HL-60/S4 treated with retinoic acid at 250 ng/mL for 4 days and 3 days (cell line): ENCODE measurements around the gene UHRF1.
"Not testable (repeated sequence)": the region's sequence is repeated elsewhere in the genome, so short reads cannot be mapped to it uniquely, and the experiment has no call there.

ENCODE experiments used
- in situ Hi-C: fragments of 300-500 bp; cut with MboI; formaldehyde crosslinking; loops from 2 replicates; pipeline ENCODE4 v1.7.0; 2022; ENCODE audit warnings: low sequenced_read_pairs

Gene UHRF1

DNA sequence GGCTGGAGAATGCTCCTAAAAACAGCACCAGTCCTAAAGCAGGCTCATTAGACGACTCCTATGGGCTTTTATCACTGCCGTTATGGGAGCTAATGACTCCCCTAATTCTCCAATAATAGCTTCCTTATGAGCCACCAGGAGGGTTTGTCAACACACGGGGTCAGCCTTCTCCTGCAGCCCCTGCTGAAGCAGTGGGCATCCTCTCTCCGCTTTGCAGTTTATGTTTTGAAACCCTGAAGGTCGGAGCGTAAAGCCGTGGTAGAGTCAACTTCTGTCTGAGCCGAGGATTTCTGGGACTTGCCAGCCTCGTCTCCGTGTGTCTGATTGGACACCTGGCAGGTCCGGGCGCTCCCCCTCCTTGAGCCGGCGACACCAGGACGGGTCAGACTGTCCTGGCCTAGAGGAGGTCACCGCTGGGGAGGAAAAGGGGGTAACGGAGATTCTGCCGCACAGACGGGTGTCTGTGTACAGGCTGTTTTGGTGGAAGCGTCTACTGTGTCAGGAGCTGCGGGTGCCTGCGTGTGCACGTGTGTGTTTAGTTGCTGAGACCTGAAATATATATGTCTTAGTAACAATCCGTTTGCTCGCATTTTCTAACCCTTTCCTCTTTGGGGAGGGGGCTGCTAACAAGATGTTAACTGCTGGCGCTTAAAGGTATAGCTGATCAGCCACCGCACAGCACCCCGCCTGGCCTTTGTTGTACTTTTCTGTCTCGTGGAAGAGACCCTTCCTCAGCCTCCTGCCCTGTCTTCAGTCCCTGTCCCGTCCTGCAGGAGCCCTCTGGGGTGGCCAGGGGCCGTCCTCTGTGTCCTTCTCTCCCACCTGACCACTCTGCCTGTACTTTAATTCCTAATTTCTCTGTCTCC is 61.5 kb downstream of the UHRF1 start:
- in situ Hi-C loops = no loop called here

DNA sequence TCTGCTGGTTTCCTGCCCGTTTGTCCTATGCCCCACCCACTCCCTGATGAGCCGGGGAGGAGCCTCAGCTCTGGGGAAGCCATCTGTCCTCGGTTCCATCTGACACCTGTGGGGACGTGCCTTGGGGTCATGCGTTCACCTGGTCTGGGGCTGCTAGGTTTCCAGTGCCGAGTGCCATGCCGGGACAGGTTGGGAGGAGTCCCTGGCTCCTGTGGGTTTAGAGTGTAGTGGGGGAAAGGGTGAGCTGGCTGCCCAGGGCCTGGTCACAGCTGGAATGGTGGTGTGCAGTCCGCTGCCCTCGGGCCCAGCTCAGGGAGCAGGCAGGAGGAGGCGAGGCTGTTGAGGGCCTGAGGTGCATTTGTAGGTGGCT is 62.1 kb downstream of the UHRF1 start:
- in situ Hi-C loops = no loop called here

DNA sequence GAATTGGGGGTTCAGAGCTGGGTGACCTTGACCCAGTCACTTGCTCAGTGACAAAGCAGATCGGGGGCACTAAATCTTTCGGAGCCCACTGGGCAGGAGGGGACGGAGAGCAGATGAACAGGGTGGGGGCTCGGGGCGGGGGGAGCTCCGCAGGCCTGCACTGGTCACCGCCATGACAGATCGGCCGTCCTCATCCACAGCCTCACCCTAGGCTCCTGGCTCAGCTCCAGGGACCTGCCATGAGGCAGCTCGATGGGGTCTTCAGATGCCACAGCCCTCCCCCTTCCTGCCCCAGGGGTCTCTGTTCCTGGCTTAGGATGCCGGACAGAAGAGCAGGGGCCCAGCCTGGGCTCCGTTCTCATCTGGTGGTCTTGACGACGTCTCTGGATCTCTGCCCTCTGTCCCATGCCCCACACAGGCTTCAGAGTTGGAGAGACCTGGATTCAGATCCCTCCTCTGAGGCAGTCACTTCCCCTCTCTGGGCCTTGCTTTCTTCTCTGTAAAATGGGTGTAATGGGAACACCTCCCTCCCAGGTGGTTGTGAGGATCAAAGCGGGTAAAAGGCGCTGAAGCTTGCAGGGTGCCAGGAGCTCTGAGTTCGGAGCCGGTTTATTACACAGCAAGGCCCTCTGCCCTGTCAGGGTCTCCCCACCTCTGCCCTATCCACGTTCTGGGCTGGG is 62.7 kb downstream of the UHRF1 start:
- in situ Hi-C loops = no loop called here

DNA sequence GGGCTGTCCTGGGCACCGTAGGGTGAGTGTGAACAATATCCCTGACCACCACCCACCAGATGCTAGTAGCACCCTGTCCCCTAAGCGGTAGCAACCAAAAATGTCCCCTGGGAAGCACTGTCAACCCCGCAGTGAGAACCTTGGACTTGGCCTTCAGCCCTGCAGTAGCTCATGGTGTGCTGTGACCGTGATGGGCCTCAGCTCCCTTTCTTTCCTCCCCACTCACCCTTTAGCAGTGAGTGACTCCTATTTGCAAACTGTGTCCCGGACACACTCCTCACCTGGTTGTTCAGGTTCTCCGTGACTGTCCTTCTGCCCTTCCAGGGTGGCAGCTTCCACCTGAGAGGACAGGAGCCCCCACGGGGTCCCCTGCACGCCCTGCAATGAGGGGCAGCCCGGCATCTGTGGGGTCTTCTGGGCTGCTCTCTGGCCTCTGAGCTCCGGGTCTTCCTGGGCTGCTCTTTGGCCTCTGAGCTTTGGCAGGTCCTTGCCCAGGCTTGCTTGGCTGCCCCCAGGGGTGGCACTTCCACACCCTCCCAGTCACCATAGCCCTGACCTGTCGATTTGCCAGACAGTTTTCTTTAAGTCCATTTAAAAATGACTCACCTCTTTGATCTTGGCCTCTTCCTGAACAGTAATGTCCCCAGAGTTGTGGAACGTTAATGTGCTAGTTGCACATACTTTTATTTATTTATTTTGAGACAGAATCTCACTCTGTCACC is 63.4 kb downstream of the UHRF1 start:
- in situ Hi-C loops = no loop called here

DNA sequence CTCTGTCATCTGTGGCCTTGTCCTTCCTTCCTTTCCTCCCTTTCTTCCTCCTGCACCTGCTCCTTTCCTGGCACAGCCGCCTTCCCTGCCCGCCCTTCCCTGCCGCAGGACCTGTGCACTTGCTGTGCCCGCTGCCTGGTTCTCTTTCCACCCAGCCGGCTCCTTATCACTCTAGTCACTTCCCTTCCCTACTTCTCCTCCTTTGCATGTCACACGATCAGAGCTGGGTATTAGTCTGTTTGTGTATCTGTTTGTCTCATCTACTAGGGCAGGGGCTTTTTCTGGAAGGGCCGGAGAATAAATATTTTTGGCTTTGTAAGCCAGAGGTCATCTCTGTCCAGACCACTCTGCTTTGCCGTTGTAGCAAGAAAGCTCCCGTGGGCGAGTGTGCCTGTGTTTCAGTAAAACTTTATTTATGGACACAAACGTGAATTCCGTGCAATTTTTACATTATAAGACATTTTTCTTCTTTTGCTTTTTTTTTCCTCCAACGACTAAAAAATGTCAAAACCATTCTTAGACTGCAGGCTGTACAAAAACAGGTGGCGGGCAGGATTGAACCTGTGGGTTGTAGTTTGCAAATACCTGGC is 65.7 kb downstream of the UHRF1 start:
- in situ Hi-C loops = no loop called here

DNA sequence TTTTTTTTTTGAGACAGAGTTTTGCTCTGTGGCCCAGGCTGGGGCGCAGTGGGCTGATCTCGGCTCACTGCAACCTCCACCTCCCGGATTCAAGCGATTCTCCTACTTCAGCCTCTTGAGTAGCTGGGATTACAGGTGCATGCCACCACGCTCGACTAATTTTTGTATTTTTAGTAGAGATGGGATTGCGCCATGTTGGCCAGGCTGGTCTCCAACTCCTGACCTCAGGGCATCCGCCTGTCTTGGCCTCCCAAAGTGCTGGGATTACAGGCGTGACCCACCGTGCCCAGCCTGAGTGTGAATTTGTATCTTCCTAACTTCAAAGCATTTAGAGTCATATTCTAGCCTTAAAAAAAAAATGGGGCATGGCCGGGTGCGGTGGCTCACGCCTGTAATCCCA is 66.3 kb downstream of the UHRF1 start:
- in situ Hi-C loops = not testable (repeated sequence)

DNA sequence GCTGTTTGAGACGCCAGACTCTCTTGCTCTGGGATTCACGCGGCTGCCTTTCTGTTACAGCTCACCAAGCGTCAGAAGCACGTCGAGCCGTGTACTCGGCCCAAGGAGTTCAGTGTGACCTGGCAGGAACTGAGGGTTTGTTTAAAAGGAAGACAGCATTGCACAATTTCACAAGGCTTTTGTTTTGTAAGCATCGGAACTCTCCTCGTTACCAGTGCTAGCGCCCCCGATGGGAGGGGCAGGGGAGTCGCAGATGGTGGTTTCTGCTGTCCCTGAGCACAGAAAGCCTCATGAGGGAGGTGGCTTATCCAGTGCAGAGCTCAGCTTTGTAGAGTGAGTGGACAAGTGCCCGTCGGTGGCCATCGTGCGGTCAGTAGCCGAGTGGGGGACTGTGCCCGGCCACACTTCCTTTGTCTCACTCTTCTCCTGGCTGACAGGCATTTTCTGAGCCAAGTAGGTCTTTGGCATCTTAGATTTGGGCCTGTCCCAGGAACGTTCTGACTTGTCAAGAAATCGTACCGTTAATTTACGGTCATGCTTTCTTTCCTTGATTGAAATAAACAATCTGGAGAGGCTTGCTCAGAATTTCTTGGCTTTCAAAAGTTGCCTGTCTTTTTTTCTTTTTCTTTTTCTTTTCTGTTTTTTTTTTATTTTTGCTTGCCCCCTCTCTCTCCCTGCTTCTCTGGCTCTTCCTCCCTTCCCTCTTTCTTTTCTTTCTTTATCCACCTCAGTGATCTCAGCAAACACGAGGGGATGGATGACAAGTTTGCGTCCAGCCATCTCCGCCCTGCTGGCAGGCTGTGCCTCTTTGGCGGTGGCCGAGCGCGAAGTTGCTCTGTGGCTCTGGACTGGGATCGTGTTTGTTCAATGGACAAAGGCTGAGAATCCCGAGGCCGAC is 67.3 kb downstream of the UHRF1 start:
- in situ Hi-C loops = no loop called here

DNA sequence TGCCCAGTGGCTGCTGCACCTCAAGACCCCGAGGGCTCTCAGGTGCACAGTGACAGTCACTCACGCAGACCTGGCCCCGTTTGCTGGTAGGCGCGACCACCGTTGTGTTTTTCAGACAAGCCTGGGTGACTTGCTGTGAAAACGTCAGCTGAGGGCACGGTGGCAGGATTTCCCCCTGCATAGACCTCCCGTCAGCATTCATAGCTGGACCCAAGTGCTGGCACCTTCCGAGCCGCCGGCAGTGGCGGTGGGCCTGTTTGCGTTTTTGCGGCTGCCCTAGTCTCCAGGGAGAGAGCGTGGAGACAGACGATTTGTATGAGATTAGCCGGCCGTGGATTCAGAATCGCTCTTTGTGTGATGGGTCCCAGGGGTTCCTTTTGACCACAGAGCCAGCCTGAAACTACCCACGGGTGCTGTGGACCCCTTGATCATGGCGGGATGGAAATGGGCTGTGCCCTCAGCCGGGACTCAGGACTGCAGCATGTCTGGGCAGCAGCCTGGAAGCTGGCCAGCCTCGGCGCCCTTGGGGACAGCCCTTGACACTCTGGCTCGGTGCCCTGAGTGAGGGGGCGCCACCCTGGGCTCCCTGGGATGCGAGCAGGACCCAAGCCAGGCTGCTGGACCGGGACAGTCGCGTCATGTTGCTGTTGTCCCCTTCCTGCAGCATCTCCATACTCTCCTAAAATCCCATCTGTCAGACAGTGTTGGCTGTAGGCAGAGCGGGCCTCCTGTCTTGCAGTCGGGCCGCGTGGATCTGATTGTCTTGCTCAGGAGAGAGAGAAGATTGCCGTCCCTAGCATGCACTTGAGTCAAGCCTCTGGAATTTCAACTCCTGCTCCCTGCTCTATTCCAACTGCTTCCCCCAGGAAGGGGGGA is 68.2 kb downstream of the UHRF1 start:
- in situ Hi-C loops = no loop called here

DNA sequence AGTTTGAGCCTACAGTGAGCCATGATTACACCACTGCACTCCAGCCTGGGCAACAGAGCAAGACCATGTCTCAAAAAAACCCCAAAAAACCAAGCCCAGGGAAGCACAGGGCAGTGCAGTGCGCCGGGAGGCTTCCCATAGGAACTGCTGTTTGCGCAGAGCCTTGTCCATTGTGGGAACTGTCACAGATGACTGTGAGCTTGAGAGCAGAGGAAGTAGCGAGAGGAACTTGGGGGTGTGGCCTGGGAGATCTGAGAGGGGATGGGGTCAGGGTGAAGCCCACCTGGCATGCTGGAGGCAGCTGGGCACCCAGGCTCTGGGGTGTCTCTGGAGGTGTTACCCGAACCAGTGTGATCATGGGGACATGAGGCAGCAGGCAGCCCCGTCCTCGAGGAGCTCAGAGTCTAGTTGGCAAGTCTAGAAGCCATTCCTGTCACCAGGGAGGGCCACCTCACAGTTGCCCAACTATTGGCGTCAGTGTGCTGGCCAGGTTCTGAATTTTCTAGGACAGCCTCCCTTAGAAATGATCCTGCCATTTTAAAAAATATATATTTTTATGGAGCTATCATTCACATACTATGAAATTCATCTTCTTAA is 70.0 kb downstream of the UHRF1 start:
- in situ Hi-C loops = no loop called here

DNA sequence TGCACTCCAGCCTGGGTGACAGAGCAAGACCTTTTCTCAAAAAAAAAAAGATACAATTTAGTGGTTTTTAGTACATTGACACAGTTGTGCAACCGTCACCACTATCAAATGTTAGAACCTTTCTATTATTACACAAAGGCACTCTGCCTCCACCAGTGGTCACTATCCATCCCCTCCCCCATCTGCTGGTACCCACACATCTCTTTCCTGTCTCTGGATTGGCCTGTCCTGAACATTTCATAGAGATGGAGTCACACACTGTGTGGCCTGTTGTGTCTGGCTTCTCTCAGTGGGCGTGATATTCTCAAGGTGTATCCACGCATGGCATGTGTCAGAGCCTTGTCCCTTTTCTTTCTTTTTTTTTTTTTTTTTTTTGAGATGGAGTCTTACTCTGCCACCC is 70.8 kb downstream of the UHRF1 start:
- in situ Hi-C loops = no loop called here

DNA sequence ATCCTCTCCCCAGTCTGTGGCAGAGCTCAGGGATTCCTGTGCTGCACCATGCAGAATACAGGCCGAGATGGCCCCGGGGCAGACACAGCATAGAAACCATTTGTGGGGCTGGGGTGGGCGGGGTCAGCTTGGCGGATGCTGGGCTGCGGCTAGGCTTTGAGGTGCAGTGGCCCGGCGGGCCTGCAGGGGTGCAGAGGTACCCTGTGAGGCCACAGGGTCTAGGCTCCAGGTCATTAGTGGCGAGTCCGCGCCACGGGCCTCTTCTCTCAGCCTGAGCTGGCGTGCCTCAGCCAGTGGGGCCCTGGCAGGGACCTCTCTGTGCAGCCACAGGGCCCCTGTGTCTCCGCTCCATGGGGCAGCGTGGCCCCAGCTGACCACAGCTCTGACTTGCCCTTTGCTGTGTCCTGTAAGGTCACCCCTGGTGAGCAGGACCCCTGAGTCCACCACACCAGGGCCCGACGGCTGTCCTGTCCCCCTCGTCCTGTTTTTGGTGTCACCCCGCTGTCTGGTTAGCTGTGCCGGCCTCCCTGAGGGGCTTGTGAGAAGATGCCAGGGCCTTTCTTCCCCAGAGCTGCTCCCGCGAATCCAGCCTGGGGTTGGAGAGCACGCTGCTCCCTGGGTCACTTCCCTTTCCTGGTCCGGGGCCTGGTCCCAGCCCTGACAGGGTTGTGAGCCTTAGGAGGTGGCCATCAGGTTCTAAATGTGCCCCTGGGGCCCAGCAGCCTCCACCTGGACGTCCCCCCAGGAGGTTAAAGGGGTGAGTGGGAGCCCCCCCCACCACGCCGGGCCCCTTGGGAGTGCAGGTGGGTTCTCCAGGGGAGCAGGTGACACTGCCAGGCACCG is 71.8 kb downstream of the UHRF1 start:
- in situ Hi-C loops = no loop called here

DNA sequence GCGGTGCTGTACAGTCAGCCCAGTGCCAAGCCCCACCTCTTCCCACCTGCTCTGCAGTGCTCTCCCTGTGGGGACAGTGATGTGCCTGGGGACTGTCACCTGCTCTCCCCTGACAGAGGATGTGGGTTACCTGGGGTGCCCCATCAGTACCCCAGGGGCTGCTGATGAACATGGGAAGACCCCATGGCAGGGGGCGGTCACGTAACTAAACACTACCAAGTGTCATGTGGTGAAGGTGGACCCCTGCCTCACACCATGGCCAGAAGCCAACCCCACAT is 72.3 kb downstream of the UHRF1 start:
- in situ Hi-C loops = no loop called here

DNA sequence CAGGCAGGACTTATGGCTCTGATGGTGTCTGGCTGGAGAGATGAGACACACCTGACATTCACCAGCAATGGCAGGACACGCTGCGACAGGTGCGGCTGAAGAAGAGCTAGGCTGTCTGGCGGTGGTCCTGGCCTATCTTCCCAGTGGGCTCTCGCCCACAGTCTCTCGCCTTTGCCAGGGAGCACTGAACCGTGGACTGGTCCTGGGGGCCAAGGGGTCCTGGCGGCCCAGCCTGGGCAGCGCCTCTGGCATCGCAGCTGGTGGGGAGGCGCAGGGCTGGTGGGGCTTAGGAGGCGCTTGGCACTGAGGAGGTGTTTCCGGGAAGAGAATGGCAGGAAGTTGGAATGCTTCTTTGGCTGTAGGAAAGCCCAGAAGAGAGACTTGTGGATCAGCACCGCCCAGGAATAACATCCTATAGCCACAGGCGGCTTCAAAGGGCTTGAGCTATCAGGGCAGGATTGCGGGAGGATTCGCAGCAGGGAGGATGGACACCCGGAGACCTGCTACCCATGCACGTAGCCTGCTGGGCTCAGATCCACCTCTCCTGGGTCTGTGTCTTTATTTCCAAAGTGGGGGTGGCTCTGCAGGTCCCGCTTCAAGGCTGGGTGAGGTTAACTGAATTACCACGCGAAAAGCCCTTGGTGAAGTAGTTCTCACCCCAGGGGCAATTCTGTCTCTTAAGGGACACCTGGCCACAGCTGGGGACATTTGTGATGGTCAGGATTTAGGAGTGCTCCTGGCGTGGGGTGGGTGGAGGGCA is 74.2 kb downstream of the UHRF1 start:
- in situ Hi-C loops = no loop called here

DNA sequence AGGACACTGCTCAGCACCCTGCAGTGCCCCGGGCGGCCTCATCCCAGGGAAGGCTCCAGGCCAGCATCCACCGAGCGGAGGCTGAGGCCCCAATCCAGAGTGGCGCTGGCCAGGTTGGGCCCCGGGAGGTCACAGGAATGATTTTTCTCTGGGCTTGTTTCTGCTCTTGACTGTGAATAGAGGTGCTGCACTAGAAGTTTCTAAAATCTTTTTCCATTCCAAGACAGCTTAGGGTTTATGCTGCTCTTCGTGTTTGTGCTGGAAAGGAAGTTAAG is 74.7 kb downstream of the UHRF1 start:
- in situ Hi-C loops = no loop called here

DNA sequence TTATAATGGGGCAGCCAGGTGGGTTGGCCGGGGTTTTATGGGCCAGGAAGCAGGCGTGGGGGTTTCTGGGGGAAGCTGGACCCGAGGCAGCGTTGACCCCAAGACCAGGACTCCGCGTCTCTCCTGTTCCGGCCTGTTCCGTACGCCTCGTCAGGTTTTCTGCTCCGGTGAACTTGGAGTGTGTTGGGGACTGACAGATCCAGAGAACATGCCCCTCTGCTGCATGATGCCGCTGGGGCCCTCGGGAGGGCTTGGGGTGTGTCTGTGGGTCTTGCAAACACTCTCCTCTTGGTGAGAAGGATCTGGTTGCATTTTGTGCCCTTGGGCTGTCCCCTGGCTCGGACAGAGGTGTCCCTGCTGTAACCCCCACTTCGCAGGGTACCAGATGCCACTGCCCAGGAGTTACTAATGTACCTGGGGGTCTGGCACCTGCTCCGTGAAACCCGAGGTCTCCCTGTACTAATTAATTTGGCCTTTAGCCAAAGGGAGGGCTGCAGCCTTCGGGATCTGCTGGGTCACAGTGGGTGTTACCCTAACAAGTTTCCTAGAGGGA is 75.2 kb downstream of the UHRF1 start:
- in situ Hi-C loops = no loop called here

DNA sequence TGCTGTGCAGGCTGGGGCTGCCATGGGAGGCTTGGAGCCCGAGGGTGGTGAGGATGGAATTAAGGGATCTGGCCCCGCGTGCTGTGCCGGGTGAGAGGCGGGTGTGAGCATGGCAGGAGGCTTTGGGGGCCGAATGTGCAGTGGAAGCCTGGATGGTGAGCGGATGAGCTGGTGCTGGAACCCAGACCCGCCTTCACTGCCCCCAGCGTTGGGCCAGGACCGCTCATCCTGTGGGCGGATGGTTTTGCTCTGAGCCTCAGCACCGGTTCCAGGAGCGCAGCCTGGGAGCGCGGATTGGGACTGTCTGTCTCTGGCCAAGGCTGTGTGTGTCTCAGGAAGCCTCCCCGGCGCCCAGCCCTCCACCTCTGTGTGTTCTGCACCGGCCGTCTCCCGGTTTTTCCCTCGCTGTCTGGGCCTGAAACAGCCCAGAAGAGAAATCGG is 76.3 kb downstream of the UHRF1 start:
- in situ Hi-C loops = no loop called here

DNA sequence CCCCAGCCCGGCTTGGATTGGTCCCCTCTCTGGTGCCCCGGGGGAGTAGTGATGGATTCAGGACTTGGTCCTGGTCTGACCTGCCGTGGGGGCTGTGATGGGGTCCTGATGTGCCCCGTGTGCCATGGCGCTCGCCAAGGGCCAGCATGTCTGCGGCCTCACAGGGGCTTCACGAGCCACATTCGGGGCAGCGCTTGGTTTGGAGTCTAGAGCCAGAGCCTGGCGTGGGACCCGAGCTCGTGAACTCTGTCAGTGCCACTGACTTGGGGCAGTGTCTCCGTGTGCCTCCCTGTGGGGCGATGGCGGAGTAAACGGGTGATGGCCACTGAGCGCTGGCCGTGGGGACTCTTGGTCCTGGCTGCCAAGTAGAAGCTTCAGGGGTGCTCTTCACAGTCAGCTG is 76.8 kb downstream of the UHRF1 start:
- in situ Hi-C loops = no loop called here

DNA sequence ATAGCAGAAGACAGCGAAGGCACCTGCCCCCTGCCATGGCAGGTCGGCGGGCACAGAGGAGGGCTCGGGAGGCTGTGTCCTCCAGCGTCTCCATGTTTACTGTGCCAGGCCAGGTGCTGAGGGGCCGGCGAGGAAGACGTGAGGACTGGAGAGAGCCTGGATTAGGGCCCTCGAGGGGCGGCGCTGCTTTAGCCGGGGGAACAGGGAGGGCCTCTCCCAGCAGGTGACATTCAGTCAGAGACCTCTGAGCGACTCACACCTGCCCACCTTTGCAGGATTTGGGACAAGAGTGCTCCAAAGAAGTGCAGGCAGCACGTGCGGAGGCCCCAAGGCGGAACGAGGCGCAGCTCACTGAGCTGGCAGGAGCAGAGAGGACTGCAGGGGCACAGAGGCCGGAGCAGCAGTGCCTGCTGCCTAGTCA is 77.2 kb downstream of the UHRF1 start:
- in situ Hi-C loops = no loop called here
